ENCODE results near the gene ZNF493.

ZNF493 gene

DNA sequence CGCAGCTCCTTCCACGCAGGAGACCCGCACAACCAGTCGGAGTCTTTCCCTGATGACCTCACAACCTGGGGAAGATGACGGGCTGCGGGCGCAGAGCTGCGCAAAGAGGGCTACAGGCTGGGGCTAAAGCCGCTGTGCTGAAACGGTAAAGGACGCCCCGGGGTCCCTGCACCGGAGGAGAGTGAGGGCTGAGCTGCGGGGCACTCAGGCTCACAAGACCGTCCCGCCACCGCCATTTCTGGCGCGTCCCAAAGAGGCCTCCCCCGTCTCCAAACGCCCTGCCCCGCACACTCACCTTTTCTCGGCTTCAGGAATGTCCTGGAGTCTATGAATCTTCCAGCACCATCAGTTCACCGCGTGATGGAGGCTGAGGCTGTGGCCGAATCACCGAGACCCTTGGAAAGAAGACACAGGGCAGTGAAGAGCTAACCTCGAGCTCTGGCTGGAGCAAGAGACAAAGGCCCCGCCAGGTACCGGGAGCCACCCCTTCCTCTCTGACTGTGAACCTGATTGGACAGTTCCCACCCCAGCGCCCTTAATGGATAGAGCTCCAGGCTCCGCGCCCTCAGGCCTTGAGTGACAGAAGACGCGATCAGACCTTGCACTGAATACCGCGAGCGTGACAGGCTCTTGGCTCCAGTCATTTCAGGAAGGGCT lies 66.6 kb downstream of the ZNF493 start:
- no peak for DNase-seq (ENCODE audit: low spot score)

- no peak for DNase-seq (ENCODE audit: low spot score)
These were observed 69.7 kb downstream of the ZNF493 start for GRCh38 chr19:21466627-21467026.

DNA sequence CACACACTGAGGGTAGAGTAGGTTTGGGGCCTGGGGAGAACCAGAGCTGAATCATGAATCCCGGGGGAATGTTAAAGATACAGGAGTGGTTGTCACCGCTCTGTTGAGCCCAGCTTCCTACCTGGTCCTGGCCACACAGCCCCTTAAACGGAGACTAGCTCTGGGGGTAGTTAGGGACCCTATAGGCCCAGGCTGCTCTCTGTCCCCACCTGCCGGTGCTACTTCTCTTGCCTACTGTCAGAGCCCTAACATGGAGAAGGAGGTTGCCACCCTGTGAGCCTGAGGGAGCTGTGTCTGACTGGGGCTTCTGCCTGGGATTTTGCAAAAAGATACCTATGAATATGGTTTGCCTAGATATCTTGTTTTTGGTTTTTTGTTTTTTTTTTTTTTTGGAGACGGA lies 71.9 kb downstream of the ZNF493 start:
- no peak for DNase-seq (ENCODE audit: low spot score)

DNA sequence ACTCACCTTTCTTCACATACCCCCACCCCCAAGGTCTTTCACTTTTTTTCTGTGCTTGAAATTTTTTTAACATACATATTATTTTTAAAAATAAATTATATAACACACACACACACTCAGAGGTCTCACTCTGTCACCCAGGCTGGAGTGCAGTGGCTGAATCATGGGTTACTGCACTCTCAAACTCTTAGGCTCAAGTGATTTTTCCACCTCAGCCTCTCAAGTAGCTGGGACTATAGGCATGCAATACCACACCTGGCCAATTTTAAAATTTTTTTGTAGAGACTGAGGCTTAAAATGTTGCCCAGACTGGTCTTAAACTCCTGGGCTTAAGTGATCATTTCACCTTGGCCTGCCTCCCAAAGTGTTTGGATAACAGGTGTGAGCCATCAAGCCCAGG lies 75.6 kb downstream of the ZNF493 start:
- DNase-seq (ENCODE audit: low spot score), result no peak

GRCh38 chr19:21474671-21475181 lies 77.8 kb downstream of the ZNF493 start:
- no peak for DNase-seq (ENCODE audit: low spot score)

Data from COLO829 (cell line).